ENCODE measurements around the gene PKHD1. TPM values are rescaled to one million over a fixed set of nuclear protein-coding genes. Genes with fewer than 3 reads are reported as not detected.
"Not testable (repeated sequence)": the region's sequence is repeated elsewhere in the genome, so short reads cannot be mapped to it uniquely, and the experiment has no call there.

Gene PKHD1
- total RNA-seq, 1 experiment from 2014 or later = 0.03 TPM

GRCh38 chr6:51854876-51855275 lies 232.5 kb downstream of the PKHD1 start:
- in situ Hi-C loops (cut with HindIII; ENCODE audit: low pct_unique_long_range_greater_than_20kb, low sequenced_read_pairs) = no loop called here
- no peak for DNase-seq (ENCODE audit: low read depth, low spot score)

- in situ Hi-C loops (cut with HindIII; ENCODE audit: low pct_unique_long_range_greater_than_20kb, low sequenced_read_pairs) = no loop called here
- no peak for DNase-seq (ENCODE audit: low read depth, low spot score)
Observed at GRCh38 chr6:51854347-51854746, 233.1 kb downstream of the PKHD1 start.

GRCh38 chr6:51853109-51853508 lies 234.3 kb downstream of the PKHD1 start:
- in situ Hi-C loops (cut with HindIII; ENCODE audit: low pct_unique_long_range_greater_than_20kb, low sequenced_read_pairs); DNase-seq (ENCODE audit: low read depth, low spot score): not testable (repeated sequence)

GRCh38 chr6:51846531-51846930 lies 240.9 kb downstream of the PKHD1 start:
- in situ Hi-C loops (cut with HindIII; ENCODE audit: low pct_unique_long_range_greater_than_20kb, low sequenced_read_pairs) = no loop called here

GRCh38 chr6:51844336-51844735 lies 243.1 kb downstream of the PKHD1 start:
- no peak for DNase-seq (ENCODE audit: low read depth, low spot score)
- in situ Hi-C loops (cut with HindIII; ENCODE audit: low pct_unique_long_range_greater_than_20kb, low sequenced_read_pairs) = no loop called here

More at GRCh38 chr6:51846531-51846930, 240.9 kb downstream of the PKHD1 start:
- no peak for DNase-seq (ENCODE audit: low read depth, low spot score)

GRCh38 chr6:51843456-51844056 lies 243.9 kb downstream of the PKHD1 start:
- in situ Hi-C loops (cut with HindIII; ENCODE audit: low pct_unique_long_range_greater_than_20kb, low sequenced_read_pairs) = no loop called here
- no peak for DNase-seq (ENCODE audit: low read depth, low spot score)

GRCh38 chr6:51842804-51843378 lies 244.5 kb downstream of the PKHD1 start:
- DNase-seq (ENCODE audit: low read depth, low spot score) = peak; percentile 7
- in situ Hi-C loops (cut with HindIII; ENCODE audit: low pct_unique_long_range_greater_than_20kb, low sequenced_read_pairs) = no loop called here

- no peak for DNase-seq (ENCODE audit: low read depth, low spot score)
- in situ Hi-C loops (cut with HindIII; ENCODE audit: low pct_unique_long_range_greater_than_20kb, low sequenced_read_pairs) = no loop called here
Observed at GRCh38 chr6:51842061-51842803, 245.2 kb downstream of the PKHD1 start.

GRCh38 chr6:51841626-51842025 lies 245.8 kb downstream of the PKHD1 start:
- in situ Hi-C loops (cut with HindIII; ENCODE audit: low pct_unique_long_range_greater_than_20kb, low sequenced_read_pairs) = no loop called here
- no peak for DNase-seq (ENCODE audit: low read depth, low spot score)

GRCh38 chr6:51839726-51840374 lies 247.6 kb downstream of the PKHD1 start:
- in situ Hi-C loops (cut with HindIII; ENCODE audit: low pct_unique_long_range_greater_than_20kb, low sequenced_read_pairs) = no loop called here
- DNase-seq (ENCODE audit: low read depth, low spot score) = no peak

- in situ Hi-C loops (cut with HindIII; ENCODE audit: low pct_unique_long_range_greater_than_20kb, low sequenced_read_pairs) = no loop called here
- DNase-seq (ENCODE audit: low read depth, low spot score) = no peak
Observed at GRCh38 chr6:51830666-51831065, 256.7 kb downstream of the PKHD1 start.

- DNase-seq (ENCODE audit: low read depth, low spot score) = no peak
- in situ Hi-C loops (cut with HindIII; ENCODE audit: low pct_unique_long_range_greater_than_20kb, low sequenced_read_pairs) = no loop called here
Observed at GRCh38 chr6:51827580-51827979, 259.8 kb downstream of the PKHD1 start.

- no peak for DNase-seq (ENCODE audit: low read depth, low spot score)
- in situ Hi-C loops (cut with HindIII; ENCODE audit: low pct_unique_long_range_greater_than_20kb, low sequenced_read_pairs) = no loop called here
Observed at GRCh38 chr6:51824940-51825339, 262.5 kb downstream of the PKHD1 start.

- in situ Hi-C loops (cut with HindIII; ENCODE audit: low pct_unique_long_range_greater_than_20kb, low sequenced_read_pairs) = no loop called here
- DNase-seq (ENCODE audit: low read depth, low spot score) = no peak
Observed at GRCh38 chr6:51820555-51820954, 266.9 kb downstream of the PKHD1 start.

- in situ Hi-C loops (cut with HindIII; ENCODE audit: low pct_unique_long_range_greater_than_20kb, low sequenced_read_pairs) = no loop called here
- no peak for DNase-seq (ENCODE audit: low read depth, low spot score)
Observed at GRCh38 chr6:51818520-51819022, 268.8 kb downstream of the PKHD1 start.

- no peak for DNase-seq (ENCODE audit: low read depth, low spot score)
Observed at GRCh38 chr6:51817832-51818231, 269.6 kb downstream of the PKHD1 start.

GRCh38 chr6:51814418-51814817 lies 273.0 kb downstream of the PKHD1 start:
- no peak for DNase-seq (ENCODE audit: low read depth, low spot score)
- in situ Hi-C loops (cut with HindIII; ENCODE audit: low pct_unique_long_range_greater_than_20kb, low sequenced_read_pairs) = no loop called here

More at GRCh38 chr6:51817832-51818231, 269.6 kb downstream of the PKHD1 start:
- in situ Hi-C loops (cut with HindIII; ENCODE audit: low pct_unique_long_range_greater_than_20kb, low sequenced_read_pairs) = no loop called here

- DNase-seq (ENCODE audit: low read depth, low spot score) = no peak
- in situ Hi-C loops (cut with HindIII; ENCODE audit: low pct_unique_long_range_greater_than_20kb, low sequenced_read_pairs) = no loop called here
Observed at GRCh38 chr6:51813904-51814303, 273.5 kb downstream of the PKHD1 start.

All from SK-MEL-5 (cell line).